Esophagus muscularis mucosa (tissue), 4 donors: ENCODE data around the gene C4orf17. TPM values are rescaled to one million over a fixed set of nuclear protein-coding genes. Genes with fewer than 3 reads are reported as not detected.

Experiments
- DNase-seq: peaks from one replicate; pipeline ENCODE4 v3.0.0-alpha.2; 2017; ENCODE audit errors: extremely low spot score
- H3K27ac ChIP-seq, 4 donors: fragments of 200-600 bp; sonication (generic); replicated peaks in 1 of 4; 1 replicate in 3 of 4; 2 replicates in 1 of 4; pipeline ENCODE4 v1.5.1; 2016 to 2019; ENCODE audit warnings: mild to moderate bottlenecking in 1 of 4
- H3K27me3 ChIP-seq, 4 donors: fragments of 200-600 bp; sonication (generic); one replicate each; pipeline versions ENCODE4 v1.5.1 to v1.6.0; 2016 to 2019
- H3K36me3 ChIP-seq, 4 donors: fragments of 200-600 bp; sonication (generic); one replicate each; pipeline ENCODE4 v1.5.1; 2016 to 2019
- H3K4me1 ChIP-seq, 4 donors: fragments of 200-600 bp; sonication (generic); one replicate each; pipeline ENCODE4 v1.5.1; 2016 to 2019
- H3K4me3 ChIP-seq, 4 donors: fragments of 200-600 bp; sonication (generic); 1 replicate in 2 of 4; 2 replicates in 2 of 4; pipeline ENCODE4 v1.5.1; 2016 to 2019; ENCODE audit warnings: mild to moderate bottlenecking in 4 of 4, moderate library complexity in 1 of 4
- H3K9me3 ChIP-seq, 4 donors: fragments of 200-600 bp; sonication (generic); 1 replicate in 3 of 4; 2 replicates in 1 of 4; pipeline ENCODE4 v1.5.1; 2016 to 2019
- CTCF ChIP-seq, 3 experiments: fragments of 200-600 bp in 2 of 3; fragments of 450-650 bp in 1 of 3; sonication (generic) in 2 of 3; IDR thresholded peaks; one replicate each; pipeline ENCODE4 v1.5.1; 2017 to 2019; ENCODE audit warnings: antibody characterized with exemption in 3 of 3, mild to moderate bottlenecking in 2 of 3, moderate library complexity in 1 of 3
- EP300 ChIP-seq: sonication (generic); formaldehyde crosslinking; IDR thresholded peaks from one replicate; pipeline ENCODE4 v1.6.1; 2017; ENCODE audit warnings: antibody characterized with exemption
- POLR2A ChIP-seq: fragments of 450-650 bp; IDR thresholded peaks from one replicate; pipeline ENCODE4 v1.6.1; 2017; ENCODE audit warnings: antibody characterized with exemption, moderate library complexity, mild to moderate bottlenecking, low read depth
- POLR2AphosphoS5 ChIP-seq, 2 donors: sonication (generic); formaldehyde crosslinking; IDR thresholded peaks; one replicate each; pipeline ENCODE4 v1.6.1; 2017; ENCODE audit warnings: antibody characterized with exemption in 2 of 2
- WGBS: methylation state at CpG from one replicate; pipeline ENCODE4 v1.1.5; 2018; 5-methylcytosine and 5-hydroxymethylcytosine counted together
- intact Hi-C: fragments of 100-400 bp; cut with DNase I; formaldehyde crosslinking; loops from one replicate; pipeline ENCODE4 v1.15.1; 2023
- total RNA-seq, 4 donors: library from RNA; depleted of rRNA; stranded (reverse); fragments of >200 nt; gene quantifications; one replicate each; pipeline versions ENCODE4 v1.1.0 to v1.2.1, GENCODE V29; 2016

Gene C4orf17
- total RNA-seq, 4 donors from 2014 or later, result not detected

- WGBS, result 89% methylated on average over 1 of the region's 1 CpG
- intact Hi-C loops, result no loop called here
- Histone ChIP-seq H3K4me3 (no peak overlapping the region), H3K27ac (peak overlapping the region in 3 of 4 donors; percentile 59 to 70 (median 64)), H3K4me1 (peaks cover 0 to 27% (median 13%) of the 10 kb centered on the region in 4 donors), H3K36me3 (no peaks in the 10 kb centered on the region), H3K27me3 (no peaks in the 10 kb centered on the region), H3K9me3 (no peaks in the 10 kb centered on the region)
- TF ChIP-seq CTCF (IDR thresholded peaks at IDR 0.05) (no peak), POLR2A (no peak), POLR2AphosphoS5 (IDR thresholded peaks at IDR 0.05) (no peak), EP300 (no peak)
- no peak for DNase-seq
Measured at GRCh38 chr4:99573735-99574368, 63.0 kb downstream of the C4orf17 start.

DNA sequence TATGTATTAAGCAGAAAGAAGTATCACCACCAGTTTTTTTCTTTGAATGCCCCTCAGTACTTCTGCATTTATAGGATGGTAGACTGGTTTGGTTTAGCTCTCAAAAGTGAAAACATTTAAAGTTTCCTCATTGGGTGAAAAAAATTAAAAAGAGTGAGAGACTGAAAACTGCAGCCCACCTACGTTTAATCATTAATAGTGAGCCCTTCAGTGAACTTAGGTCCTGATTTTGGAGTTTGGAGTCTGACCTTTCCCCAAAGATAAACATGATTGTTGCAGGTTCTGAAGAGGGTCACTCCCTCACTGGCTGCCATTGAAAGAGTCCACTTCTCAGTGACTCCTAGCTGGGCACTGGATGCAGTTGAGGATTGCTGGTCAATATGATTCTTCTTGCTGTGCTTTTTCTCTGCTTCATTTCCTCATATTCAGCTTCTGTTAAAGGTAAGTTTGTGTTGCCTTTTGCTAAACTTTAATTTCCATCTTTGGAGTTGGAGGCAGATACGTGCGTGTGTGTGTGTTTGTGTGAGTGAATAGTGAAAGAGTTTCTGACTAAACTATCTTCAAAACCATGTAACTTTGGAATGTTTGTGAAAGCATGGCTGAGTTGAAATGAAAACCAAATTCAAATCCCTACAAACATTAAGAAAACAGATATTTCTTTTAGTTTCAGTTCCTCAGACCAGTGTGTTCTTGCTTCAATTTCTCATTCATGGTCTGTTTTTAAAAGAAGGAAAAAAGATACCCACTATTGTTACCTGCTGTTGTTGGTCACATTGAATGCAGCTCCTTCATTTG is 63.9 kb downstream of the C4orf17 start, which contains the start of gene MTTP:
MTTP (plus strand) TSS at position 295 of the 795 bp plus-strand sequence; CDS start at position 381, 86 bp downstream.
- WGBS, result 68% methylated on average over 3 of the region's 3 CpGs
- no peak for TF ChIP-seq EP300
- TF ChIP-seq POLR2AphosphoS5 (IDR thresholded peaks at IDR 0.05), result no peak
- TF ChIP-seq POLR2A, result no peak
- TF ChIP-seq CTCF (IDR thresholded peaks at IDR 0.05), result no peak
- no peaks in the 10 kb centered on the region for H3K9me3 ChIP-seq
- H3K27me3 ChIP-seq, result no peaks in the 10 kb centered on the region
- intact Hi-C loops, result no loop called here
- H3K4me3 ChIP-seq, result no peak within 1 kb of the TSS
- H3K27ac ChIP-seq, result peak within 1 kb of the TSS in 3 of 4 donors; percentile 59 to 70 (median 64)
- no peaks in the 10 kb centered on the region for H3K36me3 ChIP-seq
- H3K4me1 ChIP-seq, result peaks cover 0 to 27% (median 13%) of the 10 kb centered on the region in 4 donors
- no peak for DNase-seq

- Histone ChIP-seq H3K4me1 (peaks cover 0 to 5% (median 2%) of the 10 kb centered on the region in 4 donors), H3K4me3 (no peak overlapping the region), H3K27ac (no peak overlapping the region), H3K27me3 (no peaks in the 10 kb centered on the region), H3K36me3 (no peaks in the 10 kb centered on the region), H3K9me3 (no peaks in the 10 kb centered on the region)
- DNase-seq, result no peak
- 87% methylated on average over 2 of the region's 2 CpGs for WGBS
- intact Hi-C loops, result no loop called here
- TF ChIP-seq CTCF (IDR thresholded peaks at IDR 0.05) (no peak), POLR2AphosphoS5 (IDR thresholded peaks at IDR 0.05) (no peak), POLR2A (no peak), EP300 (no peak)
Measured at GRCh38 chr4:99578714-99579113, 67.9 kb downstream of the C4orf17 start.

DNA sequence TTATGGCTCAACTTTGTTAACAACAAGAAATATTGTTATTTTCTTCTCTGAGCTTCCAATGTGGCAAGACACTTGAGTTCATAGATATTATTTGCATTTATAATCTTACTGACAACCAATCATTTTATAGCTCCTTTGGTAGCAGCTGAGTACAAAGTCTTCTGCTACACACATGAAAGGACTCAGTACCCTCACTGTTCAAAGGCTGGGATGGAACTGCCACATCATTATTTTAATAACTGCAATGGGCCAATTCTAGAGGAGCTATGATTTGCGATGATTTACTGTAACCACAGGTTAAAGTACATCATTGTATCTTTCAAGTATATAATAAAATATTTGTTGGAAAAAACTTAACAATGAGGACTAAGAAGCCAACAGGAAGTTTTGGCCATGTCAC is 74.7 kb downstream of the C4orf17 start:
- WGBS, result 96% methylated on average over 1 of the region's 1 CpG
- Histone ChIP-seq H3K27ac (no peak overlapping the region), H3K4me1 (no peaks in the 10 kb centered on the region), H3K9me3 (no peaks in the 10 kb centered on the region), H3K4me3 (no peak overlapping the region), H3K27me3 (no peaks in the 10 kb centered on the region), H3K36me3 (no peaks in the 10 kb centered on the region)
- intact Hi-C loops, result no loop called here
- no peak for TF ChIP-seq CTCF (IDR thresholded peaks at IDR 0.05)
- no peak for TF ChIP-seq POLR2A
- no peak for TF ChIP-seq POLR2AphosphoS5 (IDR thresholded peaks at IDR 0.05)
- TF ChIP-seq EP300, result no peak
- DNase-seq, result no peak
